ENCODE data around the gene GIGYF2.
A peak's percentile ranks its signal among the peaks of the same experiment; 100 is the strongest.
"Not testable (repeated sequence)": the region's sequence is repeated elsewhere in the genome, so short reads cannot be mapped to it uniquely, and the experiment has no call there.

GIGYF2 gene

GRCh38 chr2:232697059-232697806 is at the start of gene GIGYF2:
GIGYF2 (plus strand) TSS chr2:232697331; CDS start chr2:232735198, 37,867 bp downstream.
- DNase-seq = peak; percentile 97

GRCh38 chr2:232649033-232649432 is 48.1 kb upstream of the GIGYF2 start:
- DNase-seq = no peak

GRCh38 chr2:232652505-232652851 is 44.7 kb upstream of the GIGYF2 start:
- no peak for DNase-seq

GRCh38 chr2:232653441-232653840 is 43.7 kb upstream of the GIGYF2 start:
- DNase-seq = no peak

- no peak for DNase-seq
Observed at GRCh38 chr2:232655392-232655791, 41.7 kb upstream of the GIGYF2 start.

GRCh38 chr2:232658217-232658785 is 38.8 kb upstream of the GIGYF2 start:
- no peak for DNase-seq

- DNase-seq = no peak
Observed at GRCh38 chr2:232659359-232659758, 37.8 kb upstream of the GIGYF2 start.

- DNase-seq = no peak
Observed at GRCh38 chr2:232662486-232663260, 34.5 kb upstream of the GIGYF2 start.

- no peak for DNase-seq
Observed at GRCh38 chr2:232666051-232666805, 30.9 kb upstream of the GIGYF2 start.

GRCh38 chr2:232667989-232668583 is 29.0 kb upstream of the GIGYF2 start:
- no peak for DNase-seq

GRCh38 chr2:232668805-232669444 is 28.2 kb upstream of the GIGYF2 start:
- DNase-seq = no peak

- DNase-seq = no peak
Observed at GRCh38 chr2:232672588-232672987, 24.5 kb upstream of the GIGYF2 start.

GRCh38 chr2:232674491-232674890 is 22.6 kb upstream of the GIGYF2 start:
- no peak for DNase-seq

- DNase-seq = no peak
Observed at GRCh38 chr2:232675381-232675780, 21.8 kb upstream of the GIGYF2 start.

GRCh38 chr2:232680006-232680405 is 17.1 kb upstream of the GIGYF2 start:
- DNase-seq = no peak

- DNase-seq = no peak
Observed at GRCh38 chr2:232681527-232681926, 15.6 kb upstream of the GIGYF2 start.

GRCh38 chr2:232683368-232683767 is 13.8 kb upstream of the GIGYF2 start:
- no peak for DNase-seq

- DNase-seq = not testable (repeated sequence)
Observed at GRCh38 chr2:232685391-232685790, 11.7 kb upstream of the GIGYF2 start.

- no peak for DNase-seq
Observed at GRCh38 chr2:232687382-232688160, 9.6 kb upstream of the GIGYF2 start.

GRCh38 chr2:232688201-232688600 is 8.9 kb upstream of the GIGYF2 start:
- no peak for DNase-seq

- peak; percentile 37 for DNase-seq
Observed at GRCh38 chr2:232689152-232689910, 7.8 kb upstream of the GIGYF2 start.
